Neutrophil (primary cell): ENCODE measurements around the gene SOBP.
A peak's percentile ranks its signal among the peaks of the same experiment; 100 is the strongest.

ENCODE experiments used
- H3K27ac ChIP-seq: fragments of 200-600 bp; sonication (generic); 2 replicates; pipeline ENCODE4 v1.5.1; 2016; ENCODE audit warnings: mild to moderate bottlenecking, moderate library complexity
- H3K27me3 ChIP-seq: fragments of 200-600 bp; sonication (generic); 2 replicates; pipeline ENCODE4 v1.6.0; 2016; ENCODE audit warnings: mild to moderate bottlenecking
- H3K36me3 ChIP-seq: fragments of 200-600 bp; sonication (generic); 2 replicates; pipeline ENCODE4 v1.5.1; 2017
- H3K4me1 ChIP-seq, 2 experiments: fragments of 200-600 bp in 1 of 2; sonication (generic) in 1 of 2; 1 replicate in 1 of 2; 2 replicates in 1 of 2; pipeline versions ENCODE4 v1.5.1 to v1.6.1; 2013 to 2016; ENCODE audit warnings: low read depth in 1 of 2, low read length in 1 of 2, mild to moderate bottlenecking in 1 of 2, moderate library complexity in 1 of 2; ENCODE audit not compliant: control insufficient read depth in 1 of 2, insufficient read depth in 1 of 2
- H3K4me3 ChIP-seq, 2 experiments: fragments of 200-600 bp in 1 of 2; sonication (generic) in 1 of 2; 1 replicate in 1 of 2; 2 replicates in 1 of 2; pipeline ENCODE4 v1.5.1; 2013 to 2016; ENCODE audit warnings: low read depth in 1 of 2, low read length in 1 of 2, mild to moderate bottlenecking in 1 of 2, moderate library complexity in 1 of 2
- H3K9me3 ChIP-seq: fragments of 200-600 bp; sonication (generic); 2 replicates; pipeline ENCODE4 v1.5.1; 2016
- TF ChIP-seq, protein P1 (sequence below): fragments of 200-600 bp; sonication (generic); IDR thresholded peaks from 2 replicates; pipeline ENCODE4 v1.5.1; 2016; ENCODE audit warnings: antibody characterized with exemption

The SOBP gene, protein sequence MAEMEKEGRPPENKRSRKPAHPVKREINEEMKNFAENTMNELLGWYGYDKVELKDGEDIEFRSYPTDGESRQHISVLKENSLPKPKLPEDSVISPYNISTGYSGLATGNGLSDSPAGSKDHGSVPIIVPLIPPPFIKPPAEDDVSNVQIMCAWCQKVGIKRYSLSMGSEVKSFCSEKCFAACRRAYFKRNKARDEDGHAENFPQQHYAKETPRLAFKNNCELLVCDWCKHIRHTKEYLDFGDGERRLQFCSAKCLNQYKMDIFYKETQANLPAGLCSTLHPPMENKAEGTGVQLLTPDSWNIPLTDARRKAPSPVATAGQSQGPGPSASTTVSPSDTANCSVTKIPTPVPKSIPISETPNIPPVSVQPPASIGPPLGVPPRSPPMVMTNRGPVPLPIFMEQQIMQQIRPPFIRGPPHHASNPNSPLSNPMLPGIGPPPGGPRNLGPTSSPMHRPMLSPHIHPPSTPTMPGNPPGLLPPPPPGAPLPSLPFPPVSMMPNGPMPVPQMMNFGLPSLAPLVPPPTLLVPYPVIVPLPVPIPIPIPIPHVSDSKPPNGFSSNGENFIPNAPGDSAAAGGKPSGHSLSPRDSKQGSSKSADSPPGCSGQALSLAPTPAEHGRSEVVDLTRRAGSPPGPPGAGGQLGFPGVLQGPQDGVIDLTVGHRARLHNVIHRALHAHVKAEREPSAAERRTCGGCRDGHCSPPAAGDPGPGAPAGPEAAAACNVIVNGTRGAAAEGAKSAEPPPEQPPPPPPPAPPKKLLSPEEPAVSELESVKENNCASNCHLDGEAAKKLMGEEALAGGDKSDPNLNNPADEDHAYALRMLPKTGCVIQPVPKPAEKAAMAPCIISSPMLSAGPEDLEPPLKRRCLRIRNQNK

DNA sequence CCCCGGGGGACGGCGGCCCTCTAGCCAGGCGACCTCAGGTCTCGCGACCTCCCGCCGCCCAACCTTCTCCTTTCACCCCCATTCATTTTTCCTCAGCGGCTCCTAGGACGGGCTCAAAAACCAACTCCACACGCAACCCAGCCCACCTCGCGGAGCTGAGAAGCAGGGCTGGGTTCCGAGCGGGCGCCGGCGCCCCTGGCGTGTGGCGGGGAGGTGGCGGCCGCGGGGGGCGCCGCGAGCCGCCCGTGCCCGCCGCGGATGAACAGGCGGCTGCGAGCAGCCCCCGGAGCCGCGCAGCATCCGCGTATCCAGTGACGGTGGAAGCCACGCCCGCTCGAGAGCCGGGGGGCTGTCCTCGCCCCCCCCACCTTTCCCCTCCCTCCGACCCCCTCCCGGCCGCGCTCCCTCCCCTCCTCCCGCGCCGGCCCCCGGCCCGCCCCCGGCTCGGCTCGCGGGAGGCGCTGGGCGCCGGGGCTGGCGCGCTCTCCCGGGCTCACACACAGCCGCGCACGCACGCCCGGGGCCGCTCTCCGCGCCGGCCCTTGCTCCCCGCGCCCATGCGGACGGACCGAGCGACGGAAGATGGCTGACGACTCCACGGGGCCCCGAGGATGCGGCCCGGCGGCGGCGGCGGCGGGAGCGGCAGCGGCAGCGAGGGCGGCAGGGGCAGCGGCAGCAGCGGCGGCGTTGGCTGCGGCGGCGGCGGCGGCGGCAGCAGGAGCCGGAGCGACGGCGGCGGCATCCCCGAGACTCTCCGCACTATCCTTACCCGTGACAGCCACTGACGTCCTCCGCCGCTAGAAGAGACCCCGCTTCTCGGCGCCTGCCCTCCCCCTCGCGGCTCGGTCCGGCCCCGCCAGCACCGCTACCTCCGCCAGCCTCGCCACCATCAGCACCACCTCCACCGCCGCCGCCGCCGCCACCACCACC is at the start of gene SOBP:
TSS of gene SOBP (plus strand) at position 482 of the 930 bp plus-strand sequence. CDS start 500 bp downstream, outside the sequence.
- peaks cover 23 to 37% of the 10 kb centered on the region in 2 experiments for H3K4me1 ChIP-seq
- H3K27ac ChIP-seq = no peak within 1 kb of the TSS
- TF ChIP-seq, protein P1, sequence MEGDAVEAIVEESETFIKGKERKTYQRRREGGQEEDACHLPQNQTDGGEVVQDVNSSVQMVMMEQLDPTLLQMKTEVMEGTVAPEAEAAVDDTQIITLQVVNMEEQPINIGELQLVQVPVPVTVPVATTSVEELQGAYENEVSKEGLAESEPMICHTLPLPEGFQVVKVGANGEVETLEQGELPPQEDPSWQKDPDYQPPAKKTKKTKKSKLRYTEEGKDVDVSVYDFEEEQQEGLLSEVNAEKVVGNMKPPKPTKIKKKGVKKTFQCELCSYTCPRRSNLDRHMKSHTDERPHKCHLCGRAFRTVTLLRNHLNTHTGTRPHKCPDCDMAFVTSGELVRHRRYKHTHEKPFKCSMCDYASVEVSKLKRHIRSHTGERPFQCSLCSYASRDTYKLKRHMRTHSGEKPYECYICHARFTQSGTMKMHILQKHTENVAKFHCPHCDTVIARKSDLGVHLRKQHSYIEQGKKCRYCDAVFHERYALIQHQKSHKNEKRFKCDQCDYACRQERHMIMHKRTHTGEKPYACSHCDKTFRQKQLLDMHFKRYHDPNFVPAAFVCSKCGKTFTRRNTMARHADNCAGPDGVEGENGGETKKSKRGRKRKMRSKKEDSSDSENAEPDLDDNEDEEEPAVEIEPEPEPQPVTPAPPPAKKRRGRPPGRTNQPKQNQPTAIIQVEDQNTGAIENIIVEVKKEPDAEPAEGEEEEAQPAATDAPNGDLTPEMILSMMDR = no peak
- H3K4me3 ChIP-seq = peak within 1 kb of the TSS; percentile 42 to 60
- no peaks in the 10 kb centered on the region for H3K36me3 ChIP-seq
- no peaks in the 10 kb centered on the region for H3K9me3 ChIP-seq
- H3K27me3 ChIP-seq = peaks cover 100% of the 10 kb centered on the region

DNA sequence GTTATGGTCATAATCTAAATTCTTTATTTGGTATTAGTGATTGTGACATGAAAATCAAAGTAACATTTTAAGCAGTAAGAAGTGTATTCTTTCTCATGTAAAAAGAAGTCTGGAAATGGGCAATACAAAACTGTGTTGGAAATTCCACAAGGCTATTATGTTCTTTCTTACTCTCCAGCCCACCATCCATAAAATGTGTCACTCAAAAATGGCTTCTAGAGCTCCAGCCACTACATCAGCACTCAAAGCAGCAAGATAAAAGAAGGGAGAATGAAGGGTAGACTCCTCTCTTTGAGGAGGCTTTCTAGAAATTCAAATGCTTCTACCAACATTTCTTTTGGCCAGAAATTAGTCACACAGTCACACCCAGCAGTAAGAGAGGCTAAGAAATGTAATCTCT is 49.0 kb upstream of the SOBP start:
- H3K36me3 ChIP-seq = no peaks in the 10 kb centered on the region
- H3K27ac ChIP-seq = no peak overlapping the region
- no peak overlapping the region for H3K4me3 ChIP-seq
- TF ChIP-seq, protein P1 = no peak
- H3K27me3 ChIP-seq = no peaks in the 10 kb centered on the region
- H3K4me1 ChIP-seq = no peaks in the 10 kb centered on the region
- no peaks in the 10 kb centered on the region for H3K9me3 ChIP-seq

DNA sequence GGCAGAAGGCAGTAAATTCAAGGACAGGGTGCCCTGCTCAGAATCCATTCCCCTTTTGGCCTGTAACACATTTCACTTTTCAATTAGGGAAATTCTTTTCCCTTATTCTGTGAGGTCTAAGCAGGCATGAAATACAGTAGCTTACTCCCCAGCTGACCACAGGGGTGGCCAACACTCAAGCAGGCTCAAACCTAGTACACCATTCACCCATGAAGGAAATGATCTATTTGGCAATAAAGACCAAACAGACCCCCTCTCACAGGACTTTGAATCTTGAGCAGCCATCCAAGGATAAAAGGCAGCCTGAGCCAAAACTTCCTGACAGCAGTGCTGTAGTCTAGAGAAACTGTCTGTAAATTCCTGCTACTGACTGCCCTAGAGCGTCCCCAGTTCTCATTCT is 48.2 kb upstream of the SOBP start:
- Histone ChIP-seq H3K27ac (no peak overlapping the region), H3K4me3 (no peak overlapping the region)

DNA sequence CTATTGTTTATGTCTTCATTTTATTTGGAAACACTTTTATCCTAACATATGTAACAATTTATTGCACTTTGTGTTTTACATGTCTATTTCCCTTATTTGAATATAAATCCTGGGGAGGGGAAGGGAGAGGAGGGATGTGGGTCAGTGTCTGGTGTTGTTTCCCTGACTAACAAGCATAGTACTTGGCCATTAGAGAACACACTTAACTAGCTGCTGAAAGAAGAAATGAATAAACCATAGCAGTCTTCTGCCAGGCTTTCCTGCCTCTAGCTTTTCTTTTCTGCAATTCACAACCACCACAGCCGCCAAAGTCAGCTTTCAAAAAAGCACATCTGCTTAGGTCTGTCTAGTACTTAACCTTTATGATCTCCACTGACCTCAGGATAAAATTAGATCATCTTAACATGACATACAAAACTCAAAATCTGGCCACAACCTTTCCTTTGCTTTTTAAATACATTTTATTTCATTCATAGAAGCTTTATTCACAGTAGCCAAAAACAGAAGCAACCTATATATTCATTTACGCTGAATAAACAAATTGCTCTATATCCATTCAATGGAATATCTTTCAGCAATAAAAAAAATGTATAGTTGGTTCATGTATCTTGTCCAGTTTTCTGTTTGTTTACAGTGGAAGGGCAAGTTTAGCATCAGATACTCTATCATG is 46.8 kb upstream of the SOBP start:
- TF ChIP-seq, protein P1 = no peak
- Histone ChIP-seq H3K36me3 (no peaks in the 10 kb centered on the region), H3K9me3 (peaks cover 17% of the 10 kb centered on the region), H3K4me3 (no peak overlapping the region), H3K4me1 (no peaks in the 10 kb centered on the region), H3K27me3 (no peaks in the 10 kb centered on the region), H3K27ac (no peak overlapping the region)

More for the DNA sequence above, 48.2 kb upstream of the SOBP start:
- Histone ChIP-seq H3K9me3 (peaks cover 5% of the 10 kb centered on the region), H3K4me1 (no peaks in the 10 kb centered on the region), H3K27me3 (no peaks in the 10 kb centered on the region), H3K36me3 (no peaks in the 10 kb centered on the region)
- TF ChIP-seq, protein P1 = no peak
